Activated CD8-positive, alpha-beta T cell treated with anti-CD3 and anti-CD28 coated beads, Interleukin-2, amount 10 ng/mL, durations not matched to agents 7 days and 5 days (primary cell): ENCODE data around the gene PRKCZ. TPM values are rescaled to one million over a fixed set of nuclear protein-coding genes. Genes with fewer than 3 reads are reported as not detected.
"Not testable (repeated sequence)": the region's sequence is repeated elsewhere in the genome, so short reads cannot be mapped to it uniquely, and the experiment has no call there.

Experiments
- ATAC-seq: fragments of 150-1000 bp; cut with Tn5 transposase; one replicate; pipeline ENCODE4 v1.10.0; 2021; ENCODE audit warnings: moderate library complexity
- CTCF ChIA-PET: fragments of 350-600 bp; sonication (Branson Sonifier 250); formaldehyde crosslinking; loops from one replicate; lab custom pipeline; 2021; ENCODE audit warnings: antibody characterized with exemption; lab: Charles Lee
- POLR2A ChIA-PET: fragments of 350-600 bp; sonication (Branson Sonifier 250); formaldehyde crosslinking; loops from one replicate; lab custom pipeline; 2021; ENCODE audit warnings: antibody characterized with exemption; lab: Charles Lee
- DNase-seq: peaks from one replicate; pipeline ENCODE4 v3.0.0-alpha.2; 2020
- H3K27ac Mint-ChIP-seq: one replicate; pipeline ENCODE4 v1.8.0; 2021; ENCODE audit warnings: mild to moderate bottlenecking, mixed read lengths
- H3K27me3 Mint-ChIP-seq: one replicate; pipeline ENCODE4 v1.8.0; 2021; ENCODE audit warnings: low read depth, mixed read lengths
- H3K36me3 Mint-ChIP-seq: one replicate; pipeline ENCODE4 v1.8.0; 2021; ENCODE audit warnings: low read depth, mixed read lengths
- H3K4me1 Mint-ChIP-seq: one replicate; pipeline ENCODE4 v1.8.0; 2021; ENCODE audit warnings: low read depth, mixed read lengths
- H3K4me3 Mint-ChIP-seq: one replicate; pipeline ENCODE4 v1.8.0; 2021; ENCODE audit warnings: mild to moderate bottlenecking, mixed read lengths
- H3K9me3 Mint-ChIP-seq: one replicate; pipeline ENCODE4 v1.8.0; 2022; ENCODE audit warnings: mixed read lengths; ENCODE audit not compliant: insufficient read depth
- total RNA-seq, 2 experiments: library from RNA; stranded (reverse); gene quantifications; one replicate each; pipeline ENCODE4 v1.2.3, GENCODE V29; 2021

Gene PRKCZ
- total RNA-seq, 2 experiments from 2014 or later, result 11.4 to 12.9 TPM

GRCh38 chr1:2143814-2144500 is 93.7 kb downstream of the PRKCZ start:
- no peaks in the 10 kb centered on the region for H3K36me3 Mint-ChIP-seq
- H3K4me3 Mint-ChIP-seq, result no peak overlapping the region
- ChIA-PET CTCF (interaction anchor here (0.8 to 1.5 kb wide), 2 partner anchors 30 to 90 kb away, joined by 3 read pairs; no protein-coding TSS in a partner anchor), POLR2A (no interaction called here)
- H3K4me1 Mint-ChIP-seq, result peaks cover 19% of the 10 kb centered on the region
- H3K27me3 Mint-ChIP-seq, result no peaks in the 10 kb centered on the region
- H3K9me3 Mint-ChIP-seq, result no peaks in the 10 kb centered on the region
- DNase-seq (no peak), ATAC-seq (no peak)
- H3K27ac Mint-ChIP-seq, result no peak overlapping the region

GRCh38 chr1:2144501-2145090 is 94.4 kb downstream of the PRKCZ start:
- ATAC-seq, result no peak
- H3K4me3 Mint-ChIP-seq, result no peak overlapping the region
- ChIA-PET CTCF (interaction anchor here (1.5 kb wide), 1 partner anchor 90 kb away, joined by 3 read pairs; no protein-coding TSS in a partner anchor), POLR2A (no interaction called here)
- no peaks in the 10 kb centered on the region for H3K36me3 Mint-ChIP-seq
- no peak overlapping the region for H3K27ac Mint-ChIP-seq
- H3K27me3 Mint-ChIP-seq, result no peaks in the 10 kb centered on the region
- peaks cover 19% of the 10 kb centered on the region for H3K4me1 Mint-ChIP-seq
- no peaks in the 10 kb centered on the region for H3K9me3 Mint-ChIP-seq
- DNase-seq, result no peak

GRCh38 chr1:2145946-2146835 is 96.0 kb downstream of the PRKCZ start:
- H3K27ac Mint-ChIP-seq, result no peak overlapping the region

GRCh38 chr1:2146836-2147517 is 96.8 kb downstream of the PRKCZ start:
- Mint-ChIP-seq H3K9me3 (no peaks in the 10 kb centered on the region), H3K27ac (no peak overlapping the region), H3K4me1 (peaks cover 28% of the 10 kb centered on the region), H3K27me3 (no peaks in the 10 kb centered on the region), H3K4me3 (no peak overlapping the region), H3K36me3 (peaks cover 2% of the 10 kb centered on the region)
- DNase-seq (no peak), ATAC-seq (no peak)
- CTCF ChIA-PET, result interaction anchor here (1.7 kb wide), 1 partner anchor 27 kb away, joined by 6 read pairs; no protein-coding TSS in a partner anchor
- POLR2A ChIA-PET, result no interaction called here

More at GRCh38 chr1:2145946-2146835, 96.0 kb downstream of the PRKCZ start:
- ChIA-PET POLR2A (no interaction called here), CTCF (interaction anchor here (1.7 kb wide), 1 partner anchor 28 kb away, joined by 6 read pairs; no protein-coding TSS in a partner anchor)
- Mint-ChIP-seq H3K27me3 (no peaks in the 10 kb centered on the region), H3K4me1 (peaks cover 21% of the 10 kb centered on the region), H3K9me3 (no peaks in the 10 kb centered on the region), H3K4me3 (no peak overlapping the region), H3K36me3 (no peaks in the 10 kb centered on the region)
- ATAC-seq (peak; percentile 56), DNase-seq (peak; percentile 54)

- H3K27me3 Mint-ChIP-seq, ATAC-seq, POLR2A ChIA-PET, DNase-seq, H3K27ac Mint-ChIP-seq, H3K36me3 Mint-ChIP-seq, H3K9me3 Mint-ChIP-seq, CTCF ChIA-PET, H3K4me3 Mint-ChIP-seq: not testable (repeated sequence)
- H3K4me1 Mint-ChIP-seq, result peaks cover 28% of the 10 kb centered on the region
Measured at GRCh38 chr1:2147869-2148268, 97.7 kb downstream of the PRKCZ start.

- H3K36me3 Mint-ChIP-seq, result peaks cover 4% of the 10 kb centered on the region
- ChIA-PET POLR2A (interaction anchor here (0.8 to 1.0 kb wide), 3 partner anchors 13 to 46 kb away, joined by 3 to 4 read pairs (median 4); partner anchors contain the start of gene FAAP20), CTCF (interaction anchor here (1.1 to 5.1 kb wide), 5 partner anchors 9 to 233 kb away, joined by 3 to 59 read pairs (median 8); partner anchors contain the start of gene FAAP20)
- no peak overlapping the region for H3K4me3 Mint-ChIP-seq
- DNase-seq (peak; percentile 89), ATAC-seq (peak; percentile 75)
- peaks cover 31% of the 10 kb centered on the region for H3K4me1 Mint-ChIP-seq
- H3K27me3 Mint-ChIP-seq, result no peaks in the 10 kb centered on the region
- H3K9me3 Mint-ChIP-seq, result no peaks in the 10 kb centered on the region
- no peak overlapping the region for H3K27ac Mint-ChIP-seq
Measured at GRCh38 chr1:2148691-2149090, 98.5 kb downstream of the PRKCZ start.

- no peak overlapping the region for H3K4me3 Mint-ChIP-seq
- ChIA-PET POLR2A (interaction anchor here (0.7 to 1.3 kb wide), 2 partner anchors 18 to 44 kb away, joined by 3 to 4 read pairs; partner anchors contain the start of gene FAAP20), CTCF (interaction anchor here (1.0 to 5.1 kb wide), 4 partner anchors 11 to 36 kb away, joined by 3 to 59 read pairs (median 24); no protein-coding TSS in a partner anchor)
- H3K27ac Mint-ChIP-seq, result peak overlapping the region; percentile 79
- no peak for DNase-seq
- peaks cover 26% of the 10 kb centered on the region for H3K4me1 Mint-ChIP-seq
- H3K27me3 Mint-ChIP-seq, result no peaks in the 10 kb centered on the region
- H3K36me3 Mint-ChIP-seq, result peaks cover 9% of the 10 kb centered on the region
- no peaks in the 10 kb centered on the region for H3K9me3 Mint-ChIP-seq
- no peak for ATAC-seq
Measured at GRCh38 chr1:2150801-2151200, 100.6 kb downstream of the PRKCZ start.

GRCh38 chr1:2151252-2151651 is 101.0 kb downstream of the PRKCZ start:
- no peak overlapping the region for H3K4me3 Mint-ChIP-seq

GRCh38 chr1:2151911-2152310 is 101.7 kb downstream of the PRKCZ start:
- ATAC-seq (no peak), DNase-seq (no peak)
- H3K36me3 Mint-ChIP-seq, result peaks cover 9% of the 10 kb centered on the region
- H3K4me3 Mint-ChIP-seq, result no peak overlapping the region
- CTCF ChIA-PET, result interaction anchor here (1.0 to 5.1 kb wide), 4 partner anchors 12 to 37 kb away, joined by 3 to 59 read pairs (median 24); no protein-coding TSS in a partner anchor
- H3K27ac Mint-ChIP-seq, result no peak overlapping the region
- POLR2A ChIA-PET, result interaction anchor here (1.3 kb wide), 1 partner anchor 43 kb away, joined by 4 read pairs; the partner anchor contains the start of gene FAAP20
- peaks cover 26% of the 10 kb centered on the region for H3K4me1 Mint-ChIP-seq
- no peaks in the 10 kb centered on the region for H3K9me3 Mint-ChIP-seq
- no peaks in the 10 kb centered on the region for H3K27me3 Mint-ChIP-seq

More at GRCh38 chr1:2151252-2151651, 101.0 kb downstream of the PRKCZ start:
- ATAC-seq (peak; percentile 14), DNase-seq (peak; percentile 35)
- Mint-ChIP-seq H3K9me3 (no peaks in the 10 kb centered on the region), H3K27me3 (no peaks in the 10 kb centered on the region), H3K4me1 (peaks cover 26% of the 10 kb centered on the region), H3K27ac (peak overlapping the region; percentile 79), H3K36me3 (peaks cover 9% of the 10 kb centered on the region)
- ChIA-PET POLR2A (interaction anchor here (0.7 to 1.3 kb wide), 2 partner anchors 18 to 44 kb away, joined by 3 to 4 read pairs; partner anchors contain the start of gene FAAP20), CTCF (interaction anchor here (1.0 to 5.1 kb wide), 4 partner anchors 11 to 37 kb away, joined by 3 to 59 read pairs (median 24); no protein-coding TSS in a partner anchor)

GRCh38 chr1:2152954-2153353 is 102.7 kb downstream of the PRKCZ start:
- H3K36me3 Mint-ChIP-seq, result peaks cover 9% of the 10 kb centered on the region
- DNase-seq (no peak), ATAC-seq (no peak)
- H3K27me3 Mint-ChIP-seq, result no peaks in the 10 kb centered on the region
- ChIA-PET POLR2A (interaction anchor here (0.8 kb wide), 1 partner anchor 21 kb away, joined by 4 read pairs; no protein-coding TSS in a partner anchor), CTCF (interaction anchor here (5.1 kb wide), 1 partner anchor 13 kb away, joined by 59 read pairs; no protein-coding TSS in a partner anchor)
- H3K4me3 Mint-ChIP-seq, result no peak overlapping the region
- H3K27ac Mint-ChIP-seq, result peak overlapping the region; percentile 40
- H3K4me1 Mint-ChIP-seq, result peaks cover 26% of the 10 kb centered on the region
- H3K9me3 Mint-ChIP-seq, result no peaks in the 10 kb centered on the region
